Psoas muscle (tissue), 8 donors: Measurements from ENCODE around the gene SLCO2B1. TPM values are rescaled to one million over a fixed set of nuclear protein-coding genes. Genes with fewer than 3 reads are reported as not detected.

Experiments used
- ATAC-seq, 4 donors: fragments of 200-7000 bp; cut with Tn5 transposase; one replicate each; pipeline ENCODE4 v1.9.1; 2020; ENCODE audit warnings: moderate library complexity in 3 of 4, mild to moderate bottlenecking in 2 of 4
- DNase-seq, 2 donors: peaks; one replicate each; pipeline ENCODE4 v3.0.0-alpha.2; 2020
- H3K27ac ChIP-seq: fragments of 200-600 bp; one replicate; pipeline ENCODE4 v1.8.0; 2022
- H3K27me3 ChIP-seq, 3 donors: fragments of 200-600 bp in 1 of 3; one replicate each; pipeline versions ENCODE4 v1.6.1 to v1.8.0; 2013 to 2022; ENCODE audit warnings: low read length in 2 of 3, mild to moderate bottlenecking in 2 of 3, moderate library complexity in 1 of 3; ENCODE audit not compliant: insufficient read depth in 3 of 3
- H3K36me3 ChIP-seq, 2 donors: fragments of 200-600 bp in 1 of 2; one replicate each; pipeline versions ENCODE4 v1.6.1 to v1.8.0; 2013 to 2022; ENCODE audit warnings: low read depth in 1 of 2, mild to moderate bottlenecking in 1 of 2, moderate library complexity in 1 of 2; ENCODE audit not compliant: insufficient read depth in 1 of 2
- H3K4me1 ChIP-seq: fragments of 200-600 bp; one replicate; pipeline ENCODE4 v1.8.0; 2022
- H3K4me3 ChIP-seq: fragments of 200-600 bp; one replicate; pipeline ENCODE4 v1.8.0; 2022; ENCODE audit warnings: mild to moderate bottlenecking
- H3K9me3 ChIP-seq: fragments of 200-600 bp; one replicate; pipeline ENCODE4 v1.8.0; 2022
- WGBS, 3 donors: extraction: QIAGEN DNeasy Blood & Tissue Kit; methylation state at CpG; one replicate each; pipeline versions ENCODE4 v1.1.6 to v1.1.7; 2013; 5-methylcytosine and 5-hydroxymethylcytosine counted together
- intact Hi-C, 2 donors: fragments of 100-400 bp; cut with DNase I; formaldehyde crosslinking; loops; one replicate each; pipeline versions ENCODE4 v1.11.0 to v1.14.2; 2022
- polyA plus RNA-seq, 3 donors: library from polyadenylated mRNA; stranded (reverse); fragments of 200-250 nt; gene quantifications; one replicate each; pipeline ENCODE4 v1.2.3, GENCODE V29; 2013
- total RNA-seq, 4 donors: library from RNA; stranded (reverse); fragmentation: NEBNext Ultra II Directional in 2 of 4; extraction: Animal tissue kit (Norgen Biotek cat#: 25700) in 2 of 4; gene quantifications; one replicate each; pipeline versions ENCODE4 v1.2.1 to v1.2.4, GENCODE V29; 2021 to 2023
- TF ChIP-seq, protein P1 (sequence below): fragments of 200-600 bp; IDR thresholded peaks from one replicate; pipeline ENCODE4 v1.8.0; 2022; ENCODE audit warnings: antibody characterized with exemption
- donor health status: healthy with polysubstance abuse.
- donor health status: DM: no; HTN: no; CAD: no; lungs with moderate emphysema.
- donor health status: Bipolar disorder and iron deficiency.
- donor health status: healthy.
- donor health status: DM: yes; HTN: yes; CAD: no.
- donor health status: DM: no; HTN: no; CAD: no.
- donor health status: DM: no; HTN: no; CAD: no.
- donor health status: DM: yes; HTN: yes; CAD: no.

SLCO2B1 gene
- total and polyA plus RNA-seq, 7 donors, result 1.2 to 17.7 (median 10.7) TPM

DNA sequence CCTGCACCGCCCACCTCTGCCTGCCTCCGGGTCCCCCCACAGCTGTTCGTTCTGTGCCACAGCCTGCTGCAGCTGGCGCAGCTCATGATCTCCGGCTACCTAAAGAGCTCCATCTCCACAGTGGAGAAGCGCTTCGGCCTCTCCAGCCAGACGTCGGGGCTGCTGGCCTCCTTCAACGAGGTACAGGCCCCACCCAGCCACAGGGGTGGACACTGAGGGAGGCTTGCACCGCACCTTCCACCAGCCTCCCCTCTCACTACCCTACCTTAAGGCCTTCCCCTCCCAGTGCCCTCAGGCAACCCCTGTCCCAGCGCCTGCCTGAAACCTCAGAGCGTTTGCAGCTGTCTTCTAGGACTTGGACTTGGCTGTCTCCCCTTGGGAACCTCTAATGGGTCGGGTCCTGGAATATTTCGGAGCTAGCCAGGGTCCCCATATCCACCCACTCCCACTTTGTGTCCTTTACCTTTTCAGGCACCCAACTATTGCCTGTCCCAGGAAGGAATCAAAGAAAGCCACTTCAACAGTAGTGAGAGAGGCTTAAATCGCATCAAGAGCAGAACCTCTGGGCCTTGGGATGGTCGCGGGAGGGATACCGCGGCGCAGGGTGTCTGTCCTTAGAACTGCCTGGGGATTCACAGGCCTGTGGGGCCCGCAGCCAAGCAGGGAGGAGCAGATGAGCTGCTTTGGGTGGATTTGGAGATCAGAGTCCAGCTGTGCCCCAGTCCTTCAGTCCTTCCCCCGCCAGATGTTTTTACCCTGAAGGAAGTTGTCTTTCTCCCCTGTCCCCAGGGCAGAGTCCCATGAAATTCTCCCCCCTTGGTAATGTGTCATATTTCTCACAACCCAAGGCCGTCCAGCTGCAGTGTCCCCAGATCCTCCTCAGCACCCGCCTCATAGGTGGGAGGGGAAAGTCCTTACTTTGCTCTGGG, 13.3 kb downstream of the SLCO2B1 start:
- ATAC-seq, result peak in 2 of 4 donors; percentile 53 to 69
- Histone ChIP-seq H3K27me3 (no peaks in the 10 kb centered on the region), H3K4me1 (peaks cover 6% of the 10 kb centered on the region), H3K4me3 (no peak overlapping the region), H3K27ac (no peak overlapping the region), H3K36me3 (no peaks in the 10 kb centered on the region), H3K9me3 (no peaks in the 10 kb centered on the region)
- peak in 1 of 2 donors; percentile 75 for DNase-seq
- 32 to 49% (median 38%) methylated on average over 25 of the region's 25 CpGs for WGBS, 3 donors
- intact Hi-C loops, result no loop called here
- TF ChIP-seq, protein P1, sequence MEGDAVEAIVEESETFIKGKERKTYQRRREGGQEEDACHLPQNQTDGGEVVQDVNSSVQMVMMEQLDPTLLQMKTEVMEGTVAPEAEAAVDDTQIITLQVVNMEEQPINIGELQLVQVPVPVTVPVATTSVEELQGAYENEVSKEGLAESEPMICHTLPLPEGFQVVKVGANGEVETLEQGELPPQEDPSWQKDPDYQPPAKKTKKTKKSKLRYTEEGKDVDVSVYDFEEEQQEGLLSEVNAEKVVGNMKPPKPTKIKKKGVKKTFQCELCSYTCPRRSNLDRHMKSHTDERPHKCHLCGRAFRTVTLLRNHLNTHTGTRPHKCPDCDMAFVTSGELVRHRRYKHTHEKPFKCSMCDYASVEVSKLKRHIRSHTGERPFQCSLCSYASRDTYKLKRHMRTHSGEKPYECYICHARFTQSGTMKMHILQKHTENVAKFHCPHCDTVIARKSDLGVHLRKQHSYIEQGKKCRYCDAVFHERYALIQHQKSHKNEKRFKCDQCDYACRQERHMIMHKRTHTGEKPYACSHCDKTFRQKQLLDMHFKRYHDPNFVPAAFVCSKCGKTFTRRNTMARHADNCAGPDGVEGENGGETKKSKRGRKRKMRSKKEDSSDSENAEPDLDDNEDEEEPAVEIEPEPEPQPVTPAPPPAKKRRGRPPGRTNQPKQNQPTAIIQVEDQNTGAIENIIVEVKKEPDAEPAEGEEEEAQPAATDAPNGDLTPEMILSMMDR, result no peak

DNA sequence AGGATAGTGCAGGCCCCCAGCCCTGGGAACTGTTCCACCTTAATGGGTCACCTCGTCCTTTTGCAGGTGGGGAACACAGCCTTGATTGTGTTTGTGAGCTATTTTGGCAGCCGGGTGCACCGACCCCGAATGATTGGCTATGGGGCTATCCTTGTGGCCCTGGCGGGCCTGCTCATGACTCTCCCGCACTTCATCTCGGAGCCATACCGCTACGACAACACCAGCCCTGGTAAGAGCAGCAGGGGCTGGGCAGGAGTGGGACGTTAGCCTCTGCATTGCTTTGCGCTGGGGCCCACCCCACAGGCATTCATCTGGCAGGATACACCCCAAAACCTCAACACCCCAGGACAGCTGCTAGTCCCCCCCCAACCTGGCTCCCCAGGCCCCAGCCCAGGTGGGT, 14.8 kb downstream of the SLCO2B1 start:
- Histone ChIP-seq H3K9me3 (no peaks in the 10 kb centered on the region), H3K27me3 (no peaks in the 10 kb centered on the region), H3K4me3 (no peak overlapping the region), H3K36me3 (no peaks in the 10 kb centered on the region), H3K27ac (no peak overlapping the region), H3K4me1 (peaks cover 6% of the 10 kb centered on the region)
- intact Hi-C loops, result no loop called here
- 91 to 94% (median 93%) methylated on average over 11 of the region's 11 CpGs for WGBS, 3 donors
- TF ChIP-seq, protein P1, result no peak
- DNase-seq (no peak), ATAC-seq (no peak)

DNA sequence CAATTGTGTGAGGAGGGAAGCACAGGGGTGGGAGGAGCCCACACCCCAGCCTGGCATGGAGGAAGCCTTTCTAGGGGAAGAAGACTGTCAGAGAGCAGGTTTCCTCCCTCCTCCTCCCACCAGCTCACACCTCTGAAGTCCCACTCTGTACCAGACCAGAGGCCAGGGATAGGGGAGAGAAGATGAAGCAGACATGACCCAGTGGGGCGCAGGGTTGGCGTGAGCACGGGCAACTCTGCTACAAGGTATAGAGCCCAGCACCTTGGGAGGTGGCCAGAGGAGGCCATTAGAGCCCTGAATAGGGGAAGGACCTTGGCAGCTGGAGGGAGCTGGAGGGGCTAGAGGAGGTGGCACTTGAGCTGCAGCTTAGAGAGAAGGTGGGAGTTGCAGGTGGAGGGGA, 15.9 kb downstream of the SLCO2B1 start:
- H3K27me3 ChIP-seq, result no peaks in the 10 kb centered on the region
- H3K4me1 ChIP-seq, result peaks cover 6% of the 10 kb centered on the region
- ATAC-seq (no peak), DNase-seq (no peak)
- H3K9me3 ChIP-seq, result no peaks in the 10 kb centered on the region
- intact Hi-C loops, result no loop called here
- H3K4me3 ChIP-seq, result no peak overlapping the region
- WGBS, 3 donors, result 88 to 94% (median 92%) methylated on average over 3 of the region's 3 CpGs
- H3K27ac ChIP-seq, result no peak overlapping the region
- H3K36me3 ChIP-seq, result no peaks in the 10 kb centered on the region
- TF ChIP-seq, protein P1, result no peak

DNA sequence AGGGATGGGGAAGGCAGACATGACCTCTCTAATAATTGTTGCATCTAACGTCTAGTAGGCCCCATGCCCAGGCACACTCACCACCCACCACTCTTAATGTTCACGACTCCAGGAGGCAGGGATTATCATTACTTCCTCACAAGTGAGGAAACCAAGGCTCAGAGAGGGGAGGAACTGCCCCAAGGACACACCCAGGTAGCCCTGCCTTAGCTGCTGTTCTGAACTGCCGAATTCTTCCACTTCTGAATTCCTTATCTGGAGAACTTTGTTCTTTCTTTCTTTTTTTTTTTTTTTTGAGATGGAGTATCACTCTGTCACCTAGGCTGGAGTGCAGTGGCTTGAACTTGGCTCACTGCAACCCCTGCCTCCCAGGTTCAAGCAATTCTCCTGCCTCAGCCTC, 16.7 kb downstream of the SLCO2B1 start:
- no peak overlapping the region for H3K27ac ChIP-seq
- H3K27me3 ChIP-seq, result no peaks in the 10 kb centered on the region
- DNase-seq (no peak), ATAC-seq (no peak)
- intact Hi-C loops, result no loop called here
- TF ChIP-seq, protein P1, result no peak
- WGBS, 3 donors, result 77 to 88% (median 82%) methylated on average over 3 of the region's 3 CpGs
- H3K4me1 ChIP-seq, result peaks cover 6% of the 10 kb centered on the region
- no peaks in the 10 kb centered on the region for H3K36me3 ChIP-seq
- H3K9me3 ChIP-seq, result no peaks in the 10 kb centered on the region
- H3K4me3 ChIP-seq, result no peak overlapping the region
